HG02938 (cell line): ENCODE measurements around the gene USP40.

ENCODE experiments used
- ATAC-seq: cut with Tn5 transposase; IDR thresholded peaks from one replicate; pipeline ENCODE4 v1.9.1; 2021; ENCODE audit warnings: mild to moderate bottlenecking, moderate library complexity; ENCODE audit not compliant: unreplicated experiment

Gene USP40

GRCh38 chr2:233446606-233447305 is 119.8 kb downstream of the USP40 start:
- no peak for ATAC-seq

DNA sequence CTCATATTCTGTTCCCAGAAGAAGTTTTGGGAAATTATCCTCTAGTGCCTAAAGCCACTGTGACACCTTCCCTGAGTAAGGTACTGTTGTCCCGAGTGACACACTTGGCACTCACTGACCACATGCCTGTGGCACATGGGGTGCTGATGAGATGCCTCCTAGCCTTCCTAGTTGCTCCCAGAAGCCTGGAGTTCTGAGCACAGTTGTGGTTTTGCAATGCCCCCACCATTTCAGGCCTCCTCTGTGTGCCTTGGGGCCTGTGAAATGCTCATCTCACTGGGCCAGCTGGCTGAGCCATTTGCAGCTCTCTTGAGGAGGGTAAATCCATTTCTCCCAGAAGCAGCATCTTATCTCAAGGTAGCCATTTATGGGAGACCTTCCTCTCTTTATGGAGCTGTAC is 120.5 kb downstream of the USP40 start:
- ATAC-seq, result no peak

DNA sequence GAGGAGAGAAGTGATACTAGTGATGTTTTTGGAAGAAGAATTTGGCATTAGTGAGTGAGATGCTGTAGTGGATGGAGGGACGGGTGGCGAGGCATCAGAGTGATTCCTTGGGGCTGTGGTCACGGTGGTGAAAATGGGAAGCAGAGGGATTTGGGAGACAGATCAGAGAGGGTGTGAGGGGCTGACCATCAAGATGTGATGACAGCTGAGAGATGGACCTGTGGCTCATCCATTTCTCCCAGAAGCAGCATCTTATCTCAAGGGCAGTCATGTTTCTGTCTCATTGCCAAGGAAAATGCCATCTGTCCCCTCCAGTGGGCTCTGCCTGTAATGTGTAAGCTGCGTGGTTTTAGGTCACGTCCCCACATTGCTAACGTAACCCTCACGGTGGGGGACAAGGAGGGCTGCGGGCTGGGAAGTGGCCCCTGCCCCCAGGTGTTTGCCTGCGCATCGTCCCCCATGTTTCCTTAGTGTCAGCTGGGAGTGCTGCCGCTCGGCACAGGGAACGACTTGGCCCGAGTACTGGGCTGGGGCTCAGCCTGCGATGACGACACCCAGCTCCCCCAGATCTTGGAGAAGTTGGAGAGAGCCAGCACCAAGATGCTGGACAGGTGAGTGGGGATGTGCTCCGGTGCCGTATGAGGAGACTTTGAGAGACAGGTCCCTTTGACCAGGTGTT is 121.3 kb downstream of the USP40 start:
- ATAC-seq, result no peak

- no peak for ATAC-seq
Observed at GRCh38 chr2:233444501-233444900, 122.1 kb downstream of the USP40 start.

DNA sequence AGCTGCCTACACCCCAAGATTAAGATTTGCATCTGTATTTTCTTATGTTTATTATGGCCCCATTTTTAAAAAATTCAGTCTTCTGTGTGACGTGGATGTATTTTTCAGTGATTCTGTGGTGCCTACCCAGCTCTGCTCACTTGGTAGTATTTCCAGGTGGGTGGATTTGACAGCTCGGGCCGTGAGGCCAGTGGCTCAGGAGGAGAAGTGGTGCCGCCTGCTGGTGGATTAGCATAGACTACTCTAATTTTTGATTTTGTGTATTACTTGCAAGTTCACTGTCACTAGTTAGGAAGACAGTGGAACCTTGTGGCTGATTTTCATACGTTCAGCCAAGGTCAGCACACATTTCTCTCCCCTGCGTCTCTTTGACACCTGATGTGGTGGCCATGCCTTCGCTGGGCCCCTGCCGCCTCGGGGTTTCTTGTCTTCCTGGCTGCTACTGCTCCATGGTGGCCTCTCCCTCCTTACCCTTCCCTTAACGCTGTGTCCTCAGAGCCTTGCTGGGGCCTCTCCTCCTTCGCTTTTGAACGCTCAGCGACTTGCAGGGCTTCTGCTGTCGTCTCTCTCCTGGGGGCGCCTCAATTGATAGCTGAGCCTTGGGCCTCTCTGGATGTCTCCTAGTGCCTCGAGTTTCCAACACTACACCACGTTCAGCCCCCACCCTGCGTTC is 122.9 kb downstream of the USP40 start:
- ATAC-seq, result peak; percentile 72

- ATAC-seq, result no peak
Observed at GRCh38 chr2:233442028-233442310, 124.6 kb downstream of the USP40 start.

GRCh38 chr2:233441161-233442027 is 125.2 kb downstream of the USP40 start:
- ATAC-seq, result no peak

DNA sequence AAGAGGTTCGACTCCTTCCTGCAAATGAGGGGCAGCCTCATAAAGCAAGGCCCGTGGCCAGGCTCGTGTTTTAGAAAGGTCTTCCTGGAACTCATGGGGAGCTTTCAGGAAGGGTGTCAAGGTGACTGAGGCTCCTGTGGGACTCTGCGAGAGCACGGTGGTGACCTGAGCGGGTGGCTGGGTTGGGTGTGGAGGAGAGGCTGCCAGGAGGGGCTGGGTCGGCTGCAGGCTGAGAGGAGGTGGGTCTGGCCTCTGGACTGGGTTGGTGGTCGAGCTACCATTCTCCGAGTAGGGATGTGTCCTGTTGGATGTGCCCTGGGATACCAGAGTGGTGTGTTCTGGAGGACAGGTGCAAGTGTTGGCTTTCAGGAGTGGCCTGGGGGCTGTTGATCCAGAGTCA is 125.9 kb downstream of the USP40 start:
- ATAC-seq, result no peak

GRCh38 chr2:233440314-233440713 is 126.3 kb downstream of the USP40 start:
- no peak for ATAC-seq

DNA sequence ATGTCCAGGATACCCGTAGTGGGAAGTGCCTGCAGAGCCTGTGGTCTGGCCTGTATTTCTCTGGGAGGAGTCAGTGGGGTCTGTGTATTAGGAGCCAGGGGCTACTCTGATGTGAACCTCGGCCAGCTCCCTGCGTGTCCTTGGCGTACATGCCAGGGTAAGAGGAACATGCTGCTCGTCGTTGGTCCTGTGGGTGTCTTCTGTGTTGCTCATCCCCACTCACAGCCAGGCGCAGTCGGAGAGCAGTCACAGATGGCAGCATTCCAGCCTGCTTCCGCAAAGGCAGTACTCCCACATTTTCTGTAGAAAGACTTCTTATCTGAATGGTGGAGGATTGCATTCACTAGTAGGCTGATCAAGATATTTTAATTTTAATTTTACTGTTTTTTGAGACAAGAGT is 127.4 kb downstream of the USP40 start:
- no peak for ATAC-seq

GRCh38 chr2:233438573-233439147 is 127.9 kb downstream of the USP40 start:
- ATAC-seq, result no peak

DNA sequence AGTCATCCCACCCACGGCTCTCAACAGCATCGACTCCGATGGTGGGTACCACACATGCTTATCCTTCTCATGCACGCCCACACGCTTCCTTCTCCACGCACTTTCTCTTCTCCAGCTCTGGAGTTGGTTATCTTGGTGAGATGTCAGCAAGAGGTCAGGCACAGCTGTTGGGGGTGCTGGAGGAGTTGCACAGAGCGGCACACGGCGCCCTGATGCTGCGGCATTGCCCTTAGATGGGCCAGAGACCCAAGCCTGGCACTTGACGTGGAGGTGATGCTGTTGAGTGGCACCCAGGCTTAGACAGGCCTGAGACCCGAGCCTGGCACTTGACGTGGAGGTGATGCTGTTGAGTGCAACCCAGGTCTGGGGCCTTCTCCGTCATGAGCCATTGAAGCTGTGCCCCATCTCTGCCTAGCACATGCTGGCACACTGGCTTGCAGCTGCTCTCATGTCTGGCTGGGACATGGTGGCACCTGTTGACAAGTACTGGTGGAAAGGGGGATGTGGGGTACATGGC is 129.1 kb downstream of the USP40 start:
- no peak for ATAC-seq

DNA sequence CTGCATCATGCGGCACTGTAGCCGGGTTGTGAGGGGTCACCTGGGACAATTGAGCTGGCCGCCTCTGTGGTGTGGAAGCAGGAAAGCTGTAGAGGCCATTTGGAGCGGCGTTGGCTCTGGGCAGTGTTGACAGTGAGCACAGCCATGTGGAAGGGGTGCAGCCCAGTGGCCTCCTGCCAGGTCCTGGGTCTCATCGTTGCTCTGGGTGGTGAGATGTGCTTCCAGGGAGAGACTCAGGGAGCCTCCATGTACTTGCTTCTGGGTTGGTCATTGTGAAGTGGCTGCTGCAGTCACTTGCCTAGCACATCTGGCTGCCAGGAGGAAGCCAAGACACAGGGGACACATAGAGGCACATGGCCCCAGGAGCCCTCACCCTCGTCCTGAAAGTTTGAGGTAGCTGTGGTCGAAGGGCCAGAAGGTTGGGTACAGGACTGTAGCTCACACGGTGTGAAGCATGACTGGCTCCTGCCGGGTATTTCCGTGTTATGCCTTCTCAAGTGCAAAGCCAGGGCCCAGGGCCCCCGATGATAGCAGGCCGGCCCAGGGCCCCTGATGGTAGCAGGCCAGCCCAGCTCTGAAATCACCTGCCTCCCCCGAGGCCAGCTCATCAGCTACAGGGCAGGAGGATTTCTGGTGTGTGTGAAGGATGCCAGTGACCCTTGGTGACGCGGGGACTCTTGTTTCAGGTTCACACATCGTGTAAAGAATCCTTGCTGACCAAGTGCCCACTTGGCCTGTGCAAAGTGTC is 129.7 kb downstream of the USP40 start:
- no peak for ATAC-seq

DNA sequence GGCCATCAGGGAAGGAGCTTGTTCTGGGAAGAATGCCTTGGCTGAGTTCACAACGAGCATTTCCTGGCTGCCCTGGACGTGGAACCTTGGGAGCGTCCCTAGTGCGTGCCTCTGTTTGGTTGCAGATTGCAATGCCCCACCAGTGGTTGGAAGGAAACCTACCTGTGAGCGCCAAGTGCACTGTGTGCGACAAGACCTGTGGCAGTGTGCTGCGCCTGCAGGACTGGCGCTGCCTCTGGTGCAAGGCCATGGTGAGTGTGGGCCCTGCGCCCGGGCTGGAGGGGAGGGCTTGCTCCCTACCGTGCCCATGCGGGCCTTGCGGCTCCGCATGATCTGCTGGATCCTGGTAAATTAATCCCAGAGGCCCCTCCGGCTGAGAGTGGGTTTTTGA is 130.4 kb downstream of the USP40 start:
- no peak for ATAC-seq

GRCh38 chr2:233435436-233436190 is 131.0 kb downstream of the USP40 start:
- ATAC-seq, result no peak

GRCh38 chr2:233434666-233435330 is 131.8 kb downstream of the USP40 start:
- no peak for ATAC-seq

- ATAC-seq, result no peak
Observed at GRCh38 chr2:233433794-233434193, 132.8 kb downstream of the USP40 start.

- ATAC-seq, result no peak
Observed at GRCh38 chr2:233433029-233433428, 133.6 kb downstream of the USP40 start.

DNA sequence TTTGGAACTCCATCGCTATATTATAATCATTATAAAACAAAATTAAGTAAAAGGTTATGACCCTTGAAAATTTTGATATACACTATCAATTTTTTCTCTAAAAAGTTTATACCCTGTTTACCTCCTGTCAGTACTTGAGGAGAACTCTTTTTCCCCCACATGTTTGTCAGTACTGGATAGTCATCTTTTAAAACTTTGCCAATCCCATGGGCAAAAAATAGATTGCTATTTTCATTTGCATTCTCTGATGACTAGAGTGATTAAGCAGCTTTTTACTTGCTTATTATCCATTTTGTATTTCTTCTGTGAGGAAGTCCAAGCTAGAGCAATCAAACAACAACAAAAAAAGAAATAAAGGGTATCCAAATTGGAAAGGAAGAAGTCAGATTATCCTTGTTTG is 135.9 kb downstream of the USP40 start:
- ATAC-seq, result no peak
